H1 (cell line): Measurements from ENCODE around the gene RFLNA. TPM values are rescaled to one million over a fixed set of nuclear protein-coding genes. Genes with fewer than 3 reads are reported as not detected.

ENCODE experiments used
- CTCF ChIA-PET: fragments of 300-600 bp; sonication (Branson Sonifier 250); formaldehyde crosslinking; loops from one replicate; lab custom pipeline; 2021; ENCODE audit not compliant: partially characterized antibody; lab: Charles Lee
- POLR2A ChIA-PET: fragments of 300-600 bp; sonication (Branson Sonifier 250); formaldehyde crosslinking; loops from one replicate; lab custom pipeline; 2021; ENCODE audit warnings: inconsistent platforms; ENCODE audit not compliant: partially characterized antibody; lab: Charles Lee
- DNase-seq, 2 experiments: peaks; one replicate each; pipeline versions ENCODE4 v3.0.0 to v3.0.0-alpha.2; 2010 to 2022; ENCODE audit warnings: low spot score in 2 of 2, low read depth in 1 of 2, mixed read lengths in 1 of 2
- FAIRE-seq: peaks from 2 replicates; lab custom pipeline; 2011; peaks lifted over from hg19 to GRCh38; lab: Jason Lieb, UNC
- H2AFZ ChIP-seq: 2 replicates; pipeline ENCODE4 v1.8.1; 2012; ENCODE audit warnings: low read length, inconsistent platforms
- H2AK5ac ChIP-seq: 2 replicates; pipeline ENCODE4 v1.6.1; 2013; ENCODE audit warnings: low read depth, low read length
- H2BK120ac ChIP-seq: replicated peaks from 2 replicates; pipeline ENCODE3; 2013; ENCODE audit warnings: low read depth, low read length, inconsistent platforms
- H2BK12ac ChIP-seq: 2 replicates; pipeline ENCODE4 v1.6.1; 2013; ENCODE audit warnings: low read depth, low read length
- H2BK15ac ChIP-seq: 2 replicates; pipeline ENCODE4 v1.6.1; 2013; ENCODE audit warnings: low read length
- H2BK20ac ChIP-seq: 2 replicates; pipeline ENCODE4 v1.6.1; 2013; ENCODE audit warnings: low read length
- H2BK5ac ChIP-seq: 2 replicates; pipeline ENCODE4 v1.6.1; 2013; ENCODE audit warnings: low read depth, low read length
- H3K14ac ChIP-seq: 2 replicates; pipeline ENCODE4 v1.6.1; 2013; ENCODE audit warnings: inconsistent platforms; ENCODE audit not compliant: insufficient read length
- H3K18ac ChIP-seq: 2 replicates; pipeline ENCODE4 v1.6.1; 2013; ENCODE audit warnings: low read length; ENCODE audit errors: extremely low read depth
- H3K23ac ChIP-seq: 2 replicates; pipeline ENCODE4 v1.6.1; 2013; ENCODE audit warnings: inconsistent platforms; ENCODE audit not compliant: insufficient read length
- H3K23me2 ChIP-seq: 2 replicates; pipeline ENCODE4 v1.6.1; 2013; ENCODE audit warnings: low read depth, low read length
- H3K27ac ChIP-seq: 2 replicates; pipeline ENCODE4 v1.6.1; 2011; ENCODE audit warnings: low read depth, low read length, inconsistent platforms
- H3K27me3 ChIP-seq, 4 experiments: replicated peaks in 1 of 4; 1 replicate in 1 of 4; 2 replicates in 3 of 4; pipeline versions ENCODE4 v1.6.1 to v1.8.1; 2011 to 2013; ENCODE audit warnings: low read length in 3 of 4, mild to moderate bottlenecking in 3 of 4, inconsistent platforms in 2 of 4, mixed read lengths in 2 of 4, moderate library complexity in 1 of 4; ENCODE audit not compliant: control insufficient read depth in 3 of 4, insufficient read depth in 3 of 4; ENCODE audit errors: extremely low read depth in 1 of 4
- H3K36me3 ChIP-seq, 4 experiments: 2 replicates each; pipeline versions ENCODE4 v1.6.1 to v1.8.1; 2011 to 2013; ENCODE audit warnings: mild to moderate bottlenecking in 4 of 4, low read length in 3 of 4, moderate library complexity in 2 of 4, control low read depth in 1 of 4, inconsistent platforms in 1 of 4; ENCODE audit not compliant: insufficient read depth in 4 of 4, control insufficient read depth in 2 of 4
- H3K4ac ChIP-seq: replicated peaks from 2 replicates; pipeline ENCODE3; 2013; ENCODE audit warnings: low read length, low read depth, mixed read lengths, inconsistent platforms; ENCODE audit not compliant: insufficient read length
- H3K4me1 ChIP-seq, 4 experiments: replicated peaks in 1 of 4; 1 replicate in 1 of 4; 2 replicates in 3 of 4; pipeline versions ENCODE4 v1.6.1 to v1.8.1; 2011 to 2013; ENCODE audit warnings: low read length in 3 of 4, inconsistent platforms in 2 of 4, mixed read lengths in 1 of 4; ENCODE audit not compliant: insufficient read depth in 4 of 4, control insufficient read depth in 3 of 4
- H3K4me2 ChIP-seq, 2 experiments: 2 replicates each; pipeline versions ENCODE4 v1.6.1 to v1.8.1; 2011 to 2013; ENCODE audit warnings: low read depth in 2 of 2, low read length in 2 of 2, control low read depth in 1 of 2, inconsistent platforms in 1 of 2, mild to moderate bottlenecking in 1 of 2; ENCODE audit not compliant: insufficient read depth in 1 of 2
- H3K4me3 ChIP-seq, 4 experiments: fragments of 200-600, 300-600 bp in 1 of 4; sonication (generic), shearing (Covaris generic), sonication (Bioruptor Twin) in 1 of 4; 2 replicates each; pipeline versions ENCODE4 v1.5.1 to v1.8.1; 2011 to 2016; ENCODE audit warnings: low read length in 4 of 4, low read depth in 3 of 4, control low read depth in 2 of 4, inconsistent platforms in 2 of 4, mild to moderate bottlenecking in 2 of 4, mixed read lengths in 1 of 4, moderate library complexity in 1 of 4; ENCODE audit not compliant: insufficient read depth in 2 of 4; ENCODE audit errors: extremely low read depth in 1 of 4
- H3K56ac ChIP-seq: replicated peaks from 2 replicates; pipeline ENCODE3; 2013; ENCODE audit warnings: low read depth, mild to moderate bottlenecking, mixed read lengths, low read length, inconsistent platforms; ENCODE audit not compliant: insufficient read length
- H3K79me1 ChIP-seq: 2 replicates; pipeline ENCODE4 v1.6.1; 2013; ENCODE audit warnings: low read depth, low read length, control low read depth
- H3K79me2 ChIP-seq, 2 experiments: 2 replicates each; pipeline versions ENCODE4 v1.6.1 to v1.8.1; 2012 to 2013; ENCODE audit warnings: low read length in 2 of 2, mild to moderate bottlenecking in 2 of 2, inconsistent platforms in 1 of 2; ENCODE audit not compliant: insufficient read depth in 2 of 2, control insufficient read depth in 1 of 2
- H3K9ac ChIP-seq, 4 experiments: replicated peaks in 1 of 4; 1 replicate in 1 of 4; 2 replicates in 3 of 4; pipeline versions ENCODE4 v1.6.1 to v1.8.1; 2011 to 2013; ENCODE audit warnings: low read depth in 3 of 4, low read length in 3 of 4, control low read depth in 2 of 4, mild to moderate bottlenecking in 2 of 4, moderate library complexity in 2 of 4, inconsistent platforms in 1 of 4; ENCODE audit errors: extremely low read depth in 1 of 4
- H3K9me3 ChIP-seq, 2 experiments: 2 replicates each; pipeline versions ENCODE4 v1.6.1 to v1.8.1; 2012 to 2013; ENCODE audit warnings: mild to moderate bottlenecking in 2 of 2, moderate library complexity in 2 of 2, control low read depth in 1 of 2, inconsistent platforms in 1 of 2, low read depth in 1 of 2, low read length in 1 of 2, mixed read lengths in 1 of 2; ENCODE audit not compliant: insufficient read depth in 2 of 2
- H4K20me1 ChIP-seq, 2 experiments: replicated peaks in 1 of 2; 2 replicates each; pipeline versions ENCODE3 to v1.8.1; 2011 to 2013; ENCODE audit warnings: inconsistent platforms in 2 of 2, low read length in 2 of 2, mild to moderate bottlenecking in 1 of 2; ENCODE audit not compliant: insufficient read depth in 2 of 2, control insufficient read depth in 1 of 2
- H4K5ac ChIP-seq: 2 replicates; pipeline ENCODE4 v1.6.1; 2013; ENCODE audit warnings: low read length, low read depth, mixed read lengths, inconsistent platforms; ENCODE audit not compliant: insufficient read length
- H4K8ac ChIP-seq: 2 replicates; pipeline ENCODE4 v1.8.0; 2013; ENCODE audit warnings: mild to moderate bottlenecking, moderate library complexity, low read length, inconsistent platforms; ENCODE audit not compliant: insufficient read depth; ENCODE audit errors: extremely low read depth
- H4K91ac ChIP-seq: replicated peaks from 2 replicates; pipeline ENCODE3; 2013; ENCODE audit warnings: low read length, mixed read lengths, inconsistent platforms; ENCODE audit not compliant: insufficient read length
- EGR1 ChIP-seq: IDR thresholded peaks from 2 replicates; pipeline ENCODE4 v1.6.1; 2011; ENCODE audit warnings: low read depth, low read length, borderline replicate concordance
- HDAC2 ChIP-seq, 2 experiments: fragments of 300-600 bp in 1 of 2; sonication (generic) in 1 of 2; IDR thresholded peaks; 2 replicates each; pipeline ENCODE4 v1.6.1; 2011 to 2012; ENCODE audit warnings: low read depth in 2 of 2, low read length in 2 of 2, mild to moderate bottlenecking in 2 of 2, moderate library complexity in 2 of 2, borderline replicate concordance in 1 of 2, inconsistent platforms in 1 of 2
- KDM1A ChIP-seq: fragments of 200-600, 300-600 bp; sonication (generic); IDR thresholded peaks from 2 replicates; pipeline ENCODE4 v1.7.1; 2016; ENCODE audit warnings: mild to moderate bottlenecking, low read length, borderline replicate concordance
- SAP30 ChIP-seq: fragments of 300-600 bp; sonication (generic); IDR thresholded peaks from 2 replicates; pipeline ENCODE4 v1.7.1; 2012; ENCODE audit warnings: low read length, moderate library complexity, mild to moderate bottlenecking, inconsistent platforms; ENCODE audit not compliant: insufficient read depth, insufficient replicate concordance
- SUZ12 ChIP-seq: fragments of 200-600 bp; sonication (generic); IDR thresholded peaks from 2 replicates; pipeline ENCODE4 v1.6.1; 2012; ENCODE audit warnings: mild to moderate bottlenecking, inconsistent platforms, low read length, moderate library complexity, mixed read lengths
- TBP ChIP-seq: IDR thresholded peaks from 2 replicates; pipeline ENCODE4 v1.6.1; 2011; ENCODE audit warnings: low read depth, low read length, improper control_type of control experiment
- TEAD4 ChIP-seq: IDR thresholded peaks from 2 replicates; pipeline ENCODE4 v1.6.1; 2012; ENCODE audit warnings: low read depth, low read length, inconsistent platforms, mixed read lengths
- ZNF274 ChIP-seq: IDR thresholded peaks from 2 replicates; pipeline ENCODE4 v1.7.0; 2012; ENCODE audit warnings: low read length, borderline replicate concordance; ENCODE audit errors: extremely low read depth
- WGBS, 2 experiments: shearing (Covaris generic) in 1 of 2; methylation state at CpG; one replicate each; pipeline versions ENCODE4 v1.1.6 to v1.1.7; 2013 to 2015; ENCODE audit warnings: low lambda C conversion rate in 2 of 2, mixed read lengths in 2 of 2, inconsistent platforms in 1 of 2, low coverage in 1 of 2, missing lambda C conversion rate in 1 of 2; ENCODE audit not compliant: insufficient replicate concordance in 2 of 2, insufficient coverage in 1 of 2, insufficient read length in 1 of 2; ENCODE audit errors: extremely low coverage in 1 of 2, missing lambda C conversion rate in 1 of 2; 5-methylcytosine and 5-hydroxymethylcytosine counted together
- polyA plus RNA-seq, 7 experiments: library from polyadenylated mRNA; depleted of rRNA in 3 of 7; stranded (reverse) in 5 of 7; unstranded in 2 of 7; fragments of >200 nt in 5 of 7; fragments of 200-250 nt in 2 of 7; gene quantifications; 1 replicate in 5 of 7; 2 replicates in 1 of 7; 4 replicates in 1 of 7; pipeline versions ENCODE4 v1.2.1 to v1.2.3, GENCODE V29; 2011 to 2013; ENCODE audit warnings: missing spikeins in 2 of 7, mixed read lengths in 2 of 7
- total RNA-seq: library from RNA; stranded (reverse); fragmentation: NEBNext Ultra II Directional; extraction: Animal tissue kit (Norgen Biotek cat#: 25700); gene quantifications from 2 replicates; pipeline ENCODE4 v1.2.1, GENCODE V29; 2021

Gene RFLNA
- total and polyA plus RNA-seq, 2 of the 8 experiments (the other 6 are each of a cell fraction or from before 2014, with no cell fraction given), result 6.4 to 6.6 TPM

- CTCF ChIA-PET, result interaction anchor here (0.6 to 1.3 kb wide), 4 partner anchors 12 to 218 kb away, joined by 3 read pairs; no protein-coding TSS in a partner anchor
These were observed 40.8 kb upstream of the RFLNA start for GRCh38 chr12:124254126-124254525.

More at GRCh38 chr12:124254126-124254525, 40.8 kb upstream of the RFLNA start:
- no peak for TF ChIP-seq SAP30
- TF ChIP-seq TBP, result no peak
- no peak for TF ChIP-seq SUZ12
- no peak for TF ChIP-seq HDAC2 (IDR thresholded peaks at IDR 0.05; ENCODE audit: borderline replicate concordance in 1 of 2, low read depth in 2 of 2, low read length in 2 of 2)
- TF ChIP-seq ZNF274, result no peak
- no peak for TF ChIP-seq EGR1
- no peak for TF ChIP-seq KDM1A
- no peak for TF ChIP-seq TEAD4
- TF ChIP-seq, all 59 proteins: peak for 0
- 90% methylated on average over 10 of the region's 10 CpGs; no CpG with 5 or more reads in 1 of the 2 experiments for WGBS, 2 experiments
- no peak for DNase-seq
- no peak overlapping the region for H3K18ac ChIP-seq
- peak overlapping the region; percentile 21 for H3K14ac ChIP-seq
- peak overlapping the region; percentile 31; the same call in 1 of the 2 replicates for H4K8ac ChIP-seq
- H2BK15ac ChIP-seq, result no peak overlapping the region
- H3K9ac ChIP-seq, result no peak overlapping the region
- no peak overlapping the region for H3K4me3 ChIP-seq
- no peaks in the 10 kb centered on the region for H3K79me1 ChIP-seq
- H2AFZ ChIP-seq, result no peak overlapping the region
- no peaks in the 10 kb centered on the region for H3K79me2 ChIP-seq
- no peak overlapping the region for H2BK5ac ChIP-seq
- H3K23me2 ChIP-seq, result no peaks in the 10 kb centered on the region
- H3K4me2 ChIP-seq, result no peak overlapping the region
- FAIRE-seq, result no peak
- H2BK12ac ChIP-seq, result no peak overlapping the region
- H3K4ac ChIP-seq, result no peak overlapping the region
- peak overlapping the region; percentile 48 for H4K91ac ChIP-seq
- H3K27ac ChIP-seq, result no peak overlapping the region
- no peak overlapping the region for H3K23ac ChIP-seq
- H3K36me3 ChIP-seq, result no peaks in the 10 kb centered on the region
- POLR2A ChIA-PET, result no interaction called here
- H3K56ac ChIP-seq, result no peak overlapping the region
- H2BK20ac ChIP-seq, result no peak overlapping the region
- H2BK120ac ChIP-seq, result no peak overlapping the region
- H3K27me3 ChIP-seq, result peaks cover 0 to 3% (median 0%) of the 10 kb centered on the region in 4 experiments; a peak in 3 of 7 replicates
- 0 out of 7 replicates have a peak, but pooled peaks cover 0 to 2% (median 0%) of the 10 kb centered on the region in 4 experiments for H3K4me1 ChIP-seq
- H2AK5ac ChIP-seq, result no peak overlapping the region
- no peak overlapping the region for H4K5ac ChIP-seq
- no peaks in the 10 kb centered on the region for H3K9me3 ChIP-seq
- H4K20me1 ChIP-seq, result no peaks in the 10 kb centered on the region
